Kidney epithelial cell (primary cell): ENCODE results near the gene FCRL4. TPM values are rescaled to one million over a fixed set of nuclear protein-coding genes. Genes with fewer than 3 reads are reported as not detected.

ENCODE experiments used
- DNase-seq: peaks from one replicate; pipeline ENCODE4 v3.0.0-alpha.2; 2010; ENCODE audit warnings: low read depth
- H3K27me3 ChIP-seq: 2 replicates; pipeline ENCODE4 v1.6.0; 2011; ENCODE audit warnings: low read length; ENCODE audit not compliant: control insufficient read depth, insufficient read depth
- H3K36me3 ChIP-seq: 2 replicates; pipeline ENCODE4 v1.5.1; 2011; ENCODE audit warnings: low read length; ENCODE audit not compliant: control insufficient read depth, insufficient read depth
- H3K4me3 ChIP-seq: 2 replicates; pipeline ENCODE4 v1.5.1; 2011; ENCODE audit warnings: low read depth, mild to moderate bottlenecking, control low read depth, low read length
- total RNA-seq: library from RNA; depleted of rRNA; stranded (reverse); fragments of >200 nt; gene quantifications from 2 replicates; pipeline ENCODE4 v1.2.3, GENCODE V29; 2015
- TF ChIP-seq, protein P1 (sequence below): IDR thresholded peaks from 2 replicates; pipeline ENCODE4 v1.5.1; 2011; ENCODE audit warnings: mild to moderate bottlenecking, moderate library complexity, low read length, control low read depth, inconsistent platforms; ENCODE audit not compliant: insufficient read depth, poor library complexity, severe bottlenecking

The FCRL4 gene
- total RNA-seq, 1 donor from 2014 or later = not detected

DNA sequence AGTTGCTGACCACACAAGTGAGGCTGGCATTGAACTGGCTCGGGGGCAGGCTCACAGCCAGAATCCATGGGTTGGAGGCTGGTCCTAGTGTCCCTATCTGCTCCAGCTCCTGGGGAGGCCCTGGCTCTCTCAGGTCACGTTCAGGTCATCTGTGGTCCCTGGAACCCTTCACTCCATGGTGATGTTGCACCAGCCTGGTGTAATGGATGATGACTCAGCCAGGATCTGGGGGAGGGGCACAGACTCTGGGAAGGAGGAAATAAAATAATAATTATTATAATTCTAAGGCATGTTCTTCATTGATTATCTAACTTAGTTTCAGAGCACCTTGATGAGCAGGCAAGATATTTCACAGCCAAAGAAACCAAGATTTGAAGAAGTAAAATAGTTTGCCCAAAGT is 26.6 kb upstream of the FCRL4 start:
- no peaks in the 10 kb centered on the region for H3K27me3 ChIP-seq
- H3K4me3 ChIP-seq = no peak overlapping the region
- H3K36me3 ChIP-seq = no peaks in the 10 kb centered on the region
- DNase-seq = no peak
- TF ChIP-seq, protein P1, sequence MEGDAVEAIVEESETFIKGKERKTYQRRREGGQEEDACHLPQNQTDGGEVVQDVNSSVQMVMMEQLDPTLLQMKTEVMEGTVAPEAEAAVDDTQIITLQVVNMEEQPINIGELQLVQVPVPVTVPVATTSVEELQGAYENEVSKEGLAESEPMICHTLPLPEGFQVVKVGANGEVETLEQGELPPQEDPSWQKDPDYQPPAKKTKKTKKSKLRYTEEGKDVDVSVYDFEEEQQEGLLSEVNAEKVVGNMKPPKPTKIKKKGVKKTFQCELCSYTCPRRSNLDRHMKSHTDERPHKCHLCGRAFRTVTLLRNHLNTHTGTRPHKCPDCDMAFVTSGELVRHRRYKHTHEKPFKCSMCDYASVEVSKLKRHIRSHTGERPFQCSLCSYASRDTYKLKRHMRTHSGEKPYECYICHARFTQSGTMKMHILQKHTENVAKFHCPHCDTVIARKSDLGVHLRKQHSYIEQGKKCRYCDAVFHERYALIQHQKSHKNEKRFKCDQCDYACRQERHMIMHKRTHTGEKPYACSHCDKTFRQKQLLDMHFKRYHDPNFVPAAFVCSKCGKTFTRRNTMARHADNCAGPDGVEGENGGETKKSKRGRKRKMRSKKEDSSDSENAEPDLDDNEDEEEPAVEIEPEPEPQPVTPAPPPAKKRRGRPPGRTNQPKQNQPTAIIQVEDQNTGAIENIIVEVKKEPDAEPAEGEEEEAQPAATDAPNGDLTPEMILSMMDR = no peak

DNA sequence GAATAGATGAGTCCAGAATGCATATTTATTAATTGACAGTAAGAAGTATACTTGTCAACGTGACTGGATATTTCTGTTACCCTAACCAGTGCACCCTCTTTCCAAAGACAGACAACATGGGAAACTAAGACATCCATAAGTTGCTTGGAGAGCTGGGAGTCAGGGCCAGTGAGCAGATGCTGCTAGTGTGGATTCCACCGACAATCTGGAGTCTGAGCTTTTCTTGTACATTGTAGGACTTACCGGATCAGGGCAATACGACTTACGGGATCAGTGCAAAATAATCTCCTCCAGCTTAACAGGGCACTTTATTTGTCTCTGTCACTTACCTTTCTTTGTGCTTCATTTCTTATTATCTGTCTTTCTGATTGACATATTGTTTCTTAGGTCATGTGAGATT is 24.6 kb upstream of the FCRL4 start:
- TF ChIP-seq, protein P1 = no peak
- Histone ChIP-seq H3K27me3 (no peaks in the 10 kb centered on the region), H3K4me3 (no peak overlapping the region), H3K36me3 (no peaks in the 10 kb centered on the region)
- DNase-seq = no peak

DNA sequence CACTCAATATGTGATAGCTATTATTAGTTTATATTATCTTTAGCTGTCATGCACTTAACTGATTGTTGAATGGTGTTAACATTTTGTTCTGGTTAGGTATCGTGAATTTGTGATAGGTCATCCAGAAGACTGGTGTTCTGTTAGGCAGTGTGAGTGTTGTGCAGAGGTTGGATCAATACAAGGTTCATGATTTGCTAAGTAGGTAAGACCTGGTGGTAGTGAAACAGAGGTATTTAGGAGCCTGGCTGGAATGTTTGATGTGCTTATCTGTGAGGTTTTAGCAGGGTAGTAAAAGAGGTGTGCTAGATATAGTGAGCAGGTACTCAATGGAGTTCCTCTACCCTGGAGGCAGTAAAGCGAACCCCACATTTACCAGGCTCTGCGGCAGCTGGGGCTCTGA is 20.3 kb upstream of the FCRL4 start:
- TF ChIP-seq, protein P1 = no peak
- H3K27me3 ChIP-seq = no peaks in the 10 kb centered on the region
- no peaks in the 10 kb centered on the region for H3K36me3 ChIP-seq
- no peak overlapping the region for H3K4me3 ChIP-seq
- no peak for DNase-seq

DNA sequence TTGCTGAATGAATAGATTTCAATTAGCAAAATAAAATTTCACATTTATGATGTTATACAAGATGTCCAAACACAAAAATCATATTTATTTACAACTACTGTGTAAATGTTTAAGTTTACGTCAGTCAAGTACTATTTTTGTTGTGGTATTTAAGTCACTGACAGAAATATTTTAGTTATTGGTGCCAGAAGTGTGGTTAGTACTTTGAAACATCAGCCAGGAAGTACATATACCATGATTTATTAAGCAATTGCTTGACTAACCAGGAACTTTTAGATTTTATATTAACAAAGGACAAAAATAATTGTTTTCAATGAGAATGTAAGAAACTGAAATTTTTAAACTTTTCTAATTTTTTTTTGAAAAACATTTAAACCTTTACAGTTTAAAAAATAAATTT is 2.4 kb upstream of the FCRL4 start:
- Histone ChIP-seq H3K4me3 (no peak overlapping the region), H3K36me3 (no peaks in the 10 kb centered on the region), H3K27me3 (no peaks in the 10 kb centered on the region)
- DNase-seq = no peak
- TF ChIP-seq, protein P1 = no peak

DNA sequence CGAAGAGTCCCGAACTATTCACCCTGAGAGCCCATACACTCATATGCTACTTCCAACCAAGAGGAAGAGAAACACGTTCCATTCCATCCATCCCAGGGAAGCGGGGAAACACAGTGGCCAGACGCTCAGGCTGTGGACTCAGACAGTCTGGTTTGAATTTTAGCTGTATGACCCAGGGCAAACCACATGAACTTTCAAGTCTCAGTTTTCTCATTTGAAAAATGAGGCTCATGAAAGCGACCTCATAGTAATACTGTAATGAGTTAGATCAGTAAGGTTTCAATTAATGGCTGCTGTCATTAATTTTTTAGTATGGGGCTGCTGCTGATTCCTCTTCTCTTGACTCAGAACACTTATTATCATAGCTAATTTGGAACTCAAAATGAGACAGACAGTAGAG is 1.5 kb downstream of the FCRL4 start:
- TF ChIP-seq, protein P1 = no peak
- Histone ChIP-seq H3K27me3 (no peaks in the 10 kb centered on the region), H3K36me3 (no peaks in the 10 kb centered on the region), H3K4me3 (no peak overlapping the region)
- no peak for DNase-seq

DNA sequence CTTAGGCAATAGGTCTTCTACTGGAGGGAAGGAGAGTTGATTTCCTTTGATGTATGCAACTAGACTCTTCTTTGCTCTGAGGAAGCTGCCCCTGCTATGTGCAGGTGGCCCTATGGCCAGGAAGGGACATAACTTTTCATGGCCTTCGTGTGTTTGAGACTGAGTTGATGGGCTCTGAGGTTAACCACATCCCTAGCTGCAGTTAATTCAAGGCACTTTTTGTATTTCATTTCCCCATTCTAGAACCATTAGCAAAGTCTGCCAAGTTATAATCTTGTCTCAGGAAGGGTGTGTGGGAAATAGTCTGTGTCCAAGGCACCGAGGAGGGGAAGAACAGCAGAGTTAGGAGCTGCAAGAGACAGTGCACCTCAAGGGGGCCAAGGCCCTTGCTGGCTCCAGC is 2.5 kb downstream of the FCRL4 start:
- Histone ChIP-seq H3K27me3 (no peaks in the 10 kb centered on the region), H3K4me3 (no peak overlapping the region), H3K36me3 (no peaks in the 10 kb centered on the region)
- no peak for DNase-seq
- TF ChIP-seq, protein P1 = no peak
